Activated naive CD4-positive, alpha-beta T cell (primary cell): ENCODE data around the gene ANKS1B.

Experiments used
- DNase-seq, 4 experiments: peaks; one replicate each; lab custom pipeline; 2025; lab: John Stamatoyannopoulos, UW

Gene ANKS1B

DNA sequence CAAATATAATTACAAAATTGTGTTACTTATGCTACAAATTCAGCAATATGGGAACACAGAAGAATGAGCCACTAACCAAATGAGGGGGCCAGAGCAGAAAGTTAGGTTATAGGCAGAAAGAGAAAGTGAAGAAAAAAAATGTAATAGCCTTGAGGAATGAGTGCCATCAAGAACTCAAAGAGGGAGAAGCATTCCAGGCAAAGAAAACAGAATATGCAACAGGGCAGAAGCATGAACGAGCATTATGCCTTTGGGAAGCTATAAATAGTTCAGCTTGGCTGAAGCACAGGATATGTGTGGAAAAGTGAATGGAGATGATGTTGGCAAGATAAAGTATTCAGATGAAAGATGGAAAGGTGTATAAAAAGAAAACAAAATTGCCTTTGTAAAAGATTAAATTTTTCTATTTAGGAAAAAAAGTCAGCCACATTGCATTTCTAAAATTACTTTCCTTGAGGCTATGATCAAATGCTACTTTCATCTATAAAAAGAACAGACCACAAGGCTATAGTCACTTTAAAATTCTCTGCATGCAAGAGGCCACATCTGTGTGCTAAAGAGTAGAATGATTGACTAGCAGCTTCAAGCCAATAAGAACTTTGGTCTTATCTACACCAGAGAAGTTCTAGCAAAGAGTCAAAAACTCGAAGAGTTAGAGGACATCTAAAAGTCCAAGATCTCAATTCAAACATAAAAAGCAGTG lies 530.7 kb downstream of the ANKS1B start:
- DNase-seq: no peak

- DNase-seq: no peak
Observed at GRCh38 chr12:99450036-99450630, 534.6 kb downstream of the ANKS1B start.

DNA sequence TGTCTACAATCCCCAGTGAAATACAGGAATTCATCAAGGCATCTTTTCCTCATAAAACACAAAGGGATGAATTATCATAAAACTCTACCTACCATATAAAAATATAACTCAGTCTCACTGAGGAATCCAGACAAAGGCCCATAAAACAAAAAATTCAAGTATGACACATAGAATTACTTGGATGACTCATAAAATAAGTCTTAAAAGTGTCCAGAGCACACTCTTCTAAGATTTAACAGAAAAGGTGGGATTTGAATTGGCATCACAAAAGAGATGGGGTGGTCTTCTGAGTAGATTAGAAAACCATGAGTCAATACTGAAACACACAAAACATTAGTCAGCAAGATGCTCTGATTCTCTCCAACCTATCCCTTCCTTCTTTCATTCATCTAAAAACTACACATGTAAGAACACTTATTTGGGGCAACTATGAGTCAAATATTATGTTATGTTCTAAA lies 539.8 kb downstream of the ANKS1B start:
- DNase-seq: no peak

- no peak for DNase-seq
Observed at GRCh38 chr12:99442758-99443157, 542.0 kb downstream of the ANKS1B start.

GRCh38 chr12:99439399-99439798 lies 545.3 kb downstream of the ANKS1B start:
- DNase-seq: no peak

GRCh38 chr12:99436584-99436983 lies 548.2 kb downstream of the ANKS1B start:
- DNase-seq: no peak

DNA sequence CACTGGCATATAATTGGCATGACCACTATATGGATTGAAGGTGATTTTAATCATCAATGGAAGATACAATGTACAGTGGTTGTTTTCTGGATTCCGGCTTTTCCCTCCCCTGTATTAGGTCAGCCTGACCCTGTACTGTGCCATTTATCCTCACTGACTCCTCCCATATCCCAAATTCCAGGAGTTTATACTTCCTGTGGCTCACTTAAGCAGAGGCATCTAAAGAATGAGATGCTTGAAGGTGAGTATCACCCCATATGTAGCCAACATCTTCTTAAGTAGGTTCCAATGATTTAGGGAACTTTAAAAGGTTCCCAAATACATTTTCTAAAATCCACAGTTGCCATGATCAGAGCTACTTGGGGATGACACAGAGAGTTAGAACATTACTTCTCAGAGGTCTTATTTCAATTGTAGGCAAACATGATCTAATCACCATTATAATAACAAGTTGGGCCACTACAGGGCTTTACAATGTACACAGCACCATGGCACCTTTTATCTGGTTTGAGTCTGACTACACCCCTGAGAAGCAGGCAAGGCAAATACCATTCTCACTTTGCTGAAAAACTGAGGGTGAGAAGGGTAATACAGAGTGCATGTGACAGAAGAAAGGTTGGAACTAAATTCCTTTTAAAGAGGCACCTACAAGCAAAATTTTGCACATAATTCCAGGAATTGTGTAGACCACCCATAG lies 549.5 kb downstream of the ANKS1B start:
- no peak for DNase-seq

GRCh38 chr12:99433155-99433554 lies 551.6 kb downstream of the ANKS1B start:
- DNase-seq: no peak

DNA sequence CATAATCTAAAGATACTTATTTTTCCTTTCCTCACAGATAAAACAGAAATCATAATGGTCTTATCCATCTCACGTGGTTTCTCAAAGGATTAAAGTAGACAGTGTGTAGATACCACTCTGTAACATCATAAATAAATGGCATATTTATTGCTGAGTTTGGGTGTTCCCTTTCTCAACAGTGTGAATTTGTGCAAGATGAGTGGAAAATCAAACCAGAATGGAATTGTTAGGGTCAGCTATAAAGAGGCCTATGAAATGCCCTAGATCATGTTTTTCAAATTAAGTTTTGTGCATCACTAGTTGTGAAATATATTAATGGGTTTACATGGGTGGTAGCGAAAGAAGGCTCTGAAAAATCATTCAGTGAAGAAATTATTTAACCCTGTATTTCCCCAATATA lies 553.5 kb downstream of the ANKS1B start:
- DNase-seq: no peak

- no peak for DNase-seq
Observed at GRCh38 chr12:99427104-99427503, 557.6 kb downstream of the ANKS1B start.

GRCh38 chr12:99418379-99418778 lies 566.4 kb downstream of the ANKS1B start:
- no peak for DNase-seq

DNA sequence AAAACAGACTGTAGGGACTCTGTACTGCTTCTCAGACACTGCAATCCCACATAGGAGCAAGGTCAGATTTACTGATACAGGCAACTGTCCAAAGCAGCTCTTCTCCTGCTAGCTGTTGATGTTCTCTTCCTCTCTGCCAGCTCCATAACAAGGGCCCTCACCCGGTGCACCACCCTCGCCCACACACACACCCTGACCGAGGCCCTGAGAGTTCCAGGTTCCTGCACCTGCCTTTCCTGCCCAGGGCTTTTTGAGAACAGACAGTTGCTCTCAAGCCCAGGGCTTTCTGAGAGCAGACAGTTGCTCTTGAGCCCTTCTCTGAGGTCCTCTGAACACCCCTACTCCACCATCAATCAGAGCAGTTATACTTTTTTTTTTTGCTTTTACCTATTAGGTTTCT lies 571.0 kb downstream of the ANKS1B start:
- no peak for DNase-seq

- DNase-seq: no peak
Observed at GRCh38 chr12:99393763-99394162, 591.0 kb downstream of the ANKS1B start.

DNA sequence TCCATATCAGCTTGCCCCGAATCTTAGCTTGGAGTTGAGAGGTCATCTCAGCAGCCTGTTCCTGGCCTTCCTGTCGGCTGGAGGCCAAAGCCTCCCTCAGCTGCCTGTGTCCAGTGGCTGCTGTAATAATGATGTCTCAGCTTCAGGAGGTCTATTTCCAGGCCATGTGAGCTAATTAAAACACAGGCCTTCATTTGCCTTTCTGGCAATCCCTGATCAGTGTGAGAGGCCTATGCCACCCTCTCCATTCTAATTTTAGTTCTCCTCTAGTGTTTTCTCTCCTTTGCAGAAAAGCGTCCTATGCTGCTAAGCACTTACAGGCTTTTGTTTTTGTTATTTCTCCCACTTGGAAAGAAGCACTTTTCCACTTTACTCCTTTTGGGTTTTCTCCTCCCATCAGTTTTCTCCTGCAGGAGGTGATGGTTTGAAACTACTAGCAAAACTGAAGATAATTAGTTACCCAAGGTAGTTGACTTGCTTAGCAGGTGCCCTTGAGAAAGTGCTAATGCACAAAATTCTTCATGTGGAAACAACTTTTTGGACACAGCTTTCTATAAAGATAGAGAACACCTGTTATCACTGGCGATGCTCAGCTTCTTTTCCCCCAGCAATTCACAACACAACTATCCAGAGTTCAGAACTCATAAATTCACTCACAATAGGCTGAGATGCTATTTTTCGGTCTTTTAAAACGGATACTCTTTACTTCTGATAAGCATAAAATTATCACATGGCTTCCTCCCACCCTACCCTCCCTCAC lies 592.5 kb downstream of the ANKS1B start:
- DNase-seq: no peak

- DNase-seq: no peak
Observed at GRCh38 chr12:99390707-99391106, 594.0 kb downstream of the ANKS1B start.

GRCh38 chr12:99389751-99390150 lies 595.0 kb downstream of the ANKS1B start:
- DNase-seq: no peak

GRCh38 chr12:99388671-99389195 lies 596.0 kb downstream of the ANKS1B start:
- DNase-seq: no peak

GRCh38 chr12:99387661-99388060 lies 597.1 kb downstream of the ANKS1B start:
- DNase-seq: no peak

GRCh38 chr12:99386907-99387306 lies 597.8 kb downstream of the ANKS1B start:
- DNase-seq: no peak

GRCh38 chr12:99383258-99383657 lies 601.5 kb downstream of the ANKS1B start:
- DNase-seq: no peak

- no peak for DNase-seq
Observed at GRCh38 chr12:99381992-99382391, 602.7 kb downstream of the ANKS1B start.

- no peak for DNase-seq
Observed at GRCh38 chr12:99380701-99381100, 604.0 kb downstream of the ANKS1B start.
